GM18498 (cell line): ENCODE measurements around the gene DHCR7.

Experiments used
- ATAC-seq: cut with Tn5 transposase; IDR thresholded peaks from one replicate; pipeline ENCODE4 v1.9.1; 2021; ENCODE audit warnings: mild to moderate bottlenecking, moderate library complexity; ENCODE audit not compliant: unreplicated experiment

Gene DHCR7

DNA sequence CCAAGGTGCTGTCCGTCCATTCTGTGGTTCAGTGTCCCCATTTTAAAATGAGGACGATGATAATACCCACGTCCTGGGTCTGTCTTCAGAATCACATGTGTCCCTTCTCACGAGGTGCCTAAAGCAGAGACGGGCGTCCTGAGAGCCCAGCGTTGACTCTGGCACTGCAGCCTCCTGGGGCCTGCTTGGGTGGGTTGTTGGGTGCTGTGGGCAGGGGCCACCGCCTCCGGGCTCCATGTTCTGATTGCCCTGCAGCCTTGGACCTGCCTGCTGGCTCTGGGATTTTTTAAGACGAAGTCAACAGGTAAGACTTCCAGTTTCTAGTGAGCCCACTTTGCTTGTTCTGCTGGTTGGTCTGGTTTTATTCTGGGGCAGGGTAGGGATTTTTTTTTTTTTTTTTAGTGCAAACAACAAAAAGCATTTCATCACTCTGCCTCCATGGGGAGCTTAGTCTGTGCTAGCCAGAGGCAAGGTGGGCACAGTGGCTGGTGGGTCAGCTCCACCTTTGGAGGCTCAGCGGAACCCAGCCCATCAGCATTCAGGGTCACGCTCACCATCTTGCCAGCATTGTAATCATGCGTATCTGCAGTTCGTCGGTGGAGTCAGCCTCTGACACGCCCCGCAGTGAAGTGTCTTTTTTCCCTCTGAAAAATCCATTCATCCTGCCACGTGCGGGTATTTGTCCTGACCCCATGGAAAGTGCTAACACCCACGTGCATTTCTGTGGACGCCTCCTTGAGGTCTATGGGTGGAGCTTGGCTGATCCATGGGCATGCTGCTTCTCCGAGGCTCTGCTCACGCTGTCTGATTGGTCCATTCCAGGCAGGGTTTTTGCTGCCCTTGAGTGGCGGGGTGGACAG is 33.1 kb upstream of the DHCR7 start:
- no peak for ATAC-seq

DNA sequence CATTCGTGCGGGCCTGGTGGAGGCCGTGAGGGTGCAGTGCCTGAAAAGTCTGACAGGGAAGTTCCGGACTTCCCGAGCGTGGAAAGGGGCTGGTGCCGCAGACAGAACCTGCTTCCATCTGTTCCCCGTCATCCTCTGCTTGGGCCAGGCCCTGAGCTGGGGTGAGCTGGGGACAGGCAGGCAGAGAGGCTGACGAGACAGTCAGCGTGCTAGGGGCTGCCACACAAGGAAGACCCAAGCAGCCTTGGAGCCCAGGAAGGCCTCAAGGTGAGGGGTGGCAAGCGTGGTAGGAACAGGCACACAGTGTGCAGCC is 30.3 kb upstream of the DHCR7 start:
- no peak for ATAC-seq

DNA sequence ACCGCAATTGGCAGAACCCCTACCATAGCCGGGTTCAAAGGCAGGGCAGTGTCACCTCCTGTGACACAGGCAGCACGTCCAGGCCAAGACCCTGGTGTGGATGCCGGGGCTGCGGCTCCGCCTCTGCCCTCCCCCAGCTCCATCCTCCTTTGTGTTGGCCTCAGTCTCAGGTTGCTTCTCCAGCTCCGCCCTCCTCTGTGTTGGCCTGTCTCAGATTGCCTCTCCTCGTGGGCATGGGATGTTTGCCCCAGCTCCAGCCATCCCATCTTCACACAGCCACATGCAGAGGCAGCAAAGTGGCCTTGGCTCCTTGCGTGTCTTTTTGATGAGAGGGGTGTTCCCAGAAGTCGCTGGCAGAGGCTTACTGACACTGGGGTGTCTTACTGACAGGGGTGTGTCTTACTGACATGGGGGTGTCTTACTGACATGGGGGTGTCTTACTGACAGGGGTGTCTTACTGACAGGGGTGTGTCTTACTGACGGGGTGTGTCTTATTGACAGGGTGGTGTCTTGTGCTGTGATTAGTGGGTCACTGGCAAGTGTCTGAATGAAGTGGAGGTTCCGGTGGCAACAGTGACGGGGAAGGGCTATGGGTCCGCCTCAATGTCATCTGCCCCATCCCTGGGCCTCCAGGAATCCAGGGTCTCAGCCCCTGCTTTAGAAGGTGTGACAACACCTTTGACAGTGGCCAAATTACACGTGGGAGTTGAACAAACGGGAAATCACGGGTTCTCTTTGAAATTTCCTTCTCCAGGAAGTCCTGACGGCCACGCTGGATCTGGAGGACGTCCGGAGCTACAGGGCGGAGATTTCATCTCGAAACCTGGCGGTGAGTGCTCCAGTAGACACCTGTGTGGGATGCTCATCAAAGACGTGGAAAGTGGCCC is 29.7 kb upstream of the DHCR7 start:
- no peak for ATAC-seq

DNA sequence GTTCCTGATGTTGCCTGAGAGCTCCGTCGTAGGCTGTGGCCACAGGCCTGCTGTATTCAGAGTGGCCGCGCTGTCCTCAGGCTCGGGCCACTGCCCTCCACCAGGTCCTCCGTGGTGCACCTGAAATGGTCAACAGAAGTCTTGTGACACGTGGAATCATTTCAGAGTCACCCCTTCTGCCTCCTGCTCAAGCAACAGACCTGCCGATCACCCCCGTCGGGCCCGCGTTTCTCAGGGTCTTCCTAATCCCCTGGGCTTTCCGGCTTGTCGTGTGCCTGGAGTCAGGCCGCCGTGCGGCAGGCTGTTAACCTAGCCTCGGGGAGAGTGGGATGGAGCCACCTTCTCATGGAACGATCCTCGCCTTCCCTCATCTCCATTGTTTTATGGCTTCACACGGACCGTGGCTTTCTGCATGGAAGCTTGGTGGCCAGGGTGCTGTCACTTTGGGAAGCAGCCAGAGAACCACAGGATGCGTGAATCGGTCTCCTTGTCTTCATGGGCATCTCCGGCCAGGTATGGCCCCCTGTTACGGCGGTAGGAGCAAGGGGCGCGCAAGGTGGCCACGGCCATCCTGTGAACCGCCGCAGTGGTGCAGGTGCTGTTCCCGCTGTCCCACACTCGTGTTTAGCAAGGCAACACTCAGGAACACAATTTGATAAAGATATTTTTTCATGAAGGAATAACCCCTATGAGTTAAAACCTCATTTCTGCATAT is 28.9 kb upstream of the DHCR7 start:
- ATAC-seq = no peak

DNA sequence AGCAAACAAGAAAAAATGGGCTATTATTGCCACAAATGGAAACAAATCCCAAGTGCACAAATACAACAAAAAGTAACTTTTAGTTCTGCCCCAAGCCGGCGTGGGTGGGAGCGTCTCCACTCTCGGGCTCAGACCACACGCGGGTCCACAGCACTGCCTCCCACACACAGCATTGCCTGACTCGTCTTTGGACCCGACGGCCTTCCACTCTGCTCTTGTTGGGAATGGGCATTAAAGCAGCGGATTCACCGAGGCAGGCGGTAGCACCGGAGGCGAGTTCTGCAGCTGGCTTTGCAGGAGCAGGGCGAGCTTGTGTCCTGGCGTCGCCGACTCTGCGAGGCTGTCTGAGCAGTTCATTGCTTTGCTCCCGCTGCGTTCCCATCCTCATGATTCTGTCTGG is 27.8 kb upstream of the DHCR7 start:
- no peak for ATAC-seq

DNA sequence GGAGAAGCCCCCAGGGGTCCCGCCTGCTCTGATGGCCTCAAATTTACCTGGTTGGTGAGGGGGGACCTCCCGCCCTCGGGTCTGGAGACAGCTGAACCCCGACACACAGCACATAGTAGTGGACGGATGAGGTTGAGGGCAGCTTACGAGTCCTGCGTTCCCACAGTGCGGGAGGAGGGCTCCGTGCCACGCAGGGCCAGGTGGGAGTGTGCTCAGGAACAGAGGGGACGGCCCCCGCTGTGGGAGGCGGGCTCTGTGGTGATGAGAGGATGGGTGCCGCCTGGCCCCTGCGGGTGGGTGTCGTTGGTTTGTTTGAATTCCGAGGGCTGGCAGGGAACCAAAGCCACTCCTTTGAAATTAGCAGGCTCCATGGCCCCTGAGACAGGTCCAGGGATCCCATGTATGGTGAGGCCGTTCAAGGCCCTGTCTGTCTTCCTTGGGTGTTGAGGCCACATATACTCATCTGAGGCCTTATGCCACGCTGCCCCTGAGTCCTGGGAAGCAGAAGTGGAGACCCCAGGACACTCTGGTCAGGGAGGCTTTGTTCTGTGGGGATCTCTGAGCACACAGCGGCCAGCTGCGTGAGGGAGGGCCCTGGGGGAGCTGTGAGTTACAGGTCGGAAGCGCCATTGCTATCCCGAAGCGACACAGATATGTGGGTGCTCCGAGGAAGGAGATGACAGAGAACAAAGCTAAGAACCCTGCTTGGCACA is 26.7 kb upstream of the DHCR7 start:
- no peak for ATAC-seq

- no peak for ATAC-seq
These were observed 26.1 kb upstream of the DHCR7 start for GRCh38 chr11:71474141-71474770.

DNA sequence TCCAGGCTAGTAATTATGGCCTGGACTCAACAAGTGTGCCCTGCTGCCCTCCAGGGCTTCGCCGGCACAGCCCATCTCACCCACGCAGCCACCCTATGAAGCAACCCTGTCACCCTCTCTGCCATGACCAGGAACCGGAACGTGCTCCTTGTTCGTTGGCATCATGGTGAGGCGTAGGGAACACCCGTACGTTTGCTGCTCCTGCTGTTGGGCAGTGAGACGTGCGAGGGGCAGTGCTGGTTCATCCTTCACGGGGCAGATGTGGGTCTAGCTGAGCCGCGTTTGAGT is 25.5 kb upstream of the DHCR7 start:
- no peak for ATAC-seq

- no peak for ATAC-seq
These were observed 25.0 kb upstream of the DHCR7 start for GRCh38 chr11:71472941-71473792.

- no peak for ATAC-seq
These were observed 24.2 kb upstream of the DHCR7 start for GRCh38 chr11:71472357-71472885.

- ATAC-seq = no peak
These were observed 22.8 kb upstream of the DHCR7 start for GRCh38 chr11:71470946-71471345.

- ATAC-seq = no peak
These were observed 19.0 kb upstream of the DHCR7 start for GRCh38 chr11:71467164-71467563.

- ATAC-seq = no peak
These were observed 18.2 kb upstream of the DHCR7 start for GRCh38 chr11:71466358-71466757.

GRCh38 chr11:71465054-71465453 is 16.9 kb upstream of the DHCR7 start:
- ATAC-seq = no peak

- ATAC-seq = no peak
These were observed 15.4 kb upstream of the DHCR7 start for GRCh38 chr11:71463331-71464211.

- no peak for ATAC-seq
These were observed 14.5 kb upstream of the DHCR7 start for GRCh38 chr11:71462726-71463125.

- ATAC-seq = no peak
These were observed 13.5 kb upstream of the DHCR7 start for GRCh38 chr11:71461696-71462095.

DNA sequence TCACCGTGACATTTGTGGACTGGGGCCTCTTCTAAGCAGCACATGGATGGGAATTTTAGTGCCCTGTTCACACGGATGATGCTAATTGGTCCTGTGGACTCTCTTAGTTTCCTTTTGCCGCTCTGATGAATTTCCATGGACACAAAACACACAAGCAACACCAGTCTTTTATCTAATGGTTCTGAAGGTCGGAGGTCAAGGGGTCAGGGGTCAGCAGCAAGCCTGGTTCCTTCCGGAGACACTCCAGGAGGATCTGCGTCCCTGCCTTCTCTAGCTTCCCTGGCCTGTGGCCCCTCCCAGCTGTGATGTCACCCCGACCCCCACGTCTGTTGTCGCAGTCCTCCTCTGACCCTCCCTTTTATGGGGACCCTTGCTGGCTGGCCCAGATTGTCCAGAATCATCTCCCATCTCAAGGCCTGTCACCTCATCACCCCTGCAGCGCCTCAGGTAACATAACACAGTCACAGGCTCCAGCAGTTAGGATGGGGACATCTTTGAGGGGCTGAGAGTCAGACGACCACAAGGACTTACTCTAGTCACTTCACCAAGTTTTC is 11.7 kb upstream of the DHCR7 start:
- ATAC-seq = no peak
